GM18519 (cell line): ENCODE measurements around the gene PTPN9.

Experiments used
- ATAC-seq: cut with Tn5 transposase; IDR thresholded peaks from one replicate; pipeline ENCODE4 v1.9.1; 2021; ENCODE audit warnings: mild to moderate bottlenecking, moderate library complexity; ENCODE audit not compliant: unreplicated experiment, low FRiP score

The PTPN9 gene

DNA sequence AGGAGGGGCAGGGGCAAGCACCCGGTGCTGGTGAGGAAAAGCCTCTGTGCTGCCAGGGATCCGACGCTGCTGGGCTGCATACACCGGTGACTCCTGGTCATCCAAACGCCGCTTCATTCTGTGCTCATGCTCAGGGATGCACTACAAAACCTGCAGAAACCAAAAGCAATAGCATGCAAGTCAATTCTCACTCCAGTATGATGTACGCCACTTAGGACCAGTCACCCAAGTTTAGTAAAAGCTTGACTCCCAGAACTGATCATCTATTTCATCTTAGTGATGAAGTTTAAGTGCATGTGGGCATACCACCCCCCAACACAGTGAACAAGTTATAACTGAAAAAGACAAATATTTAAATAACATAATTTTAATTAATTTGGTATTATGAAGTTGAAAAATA is 148.9 kb downstream of the PTPN9 start:
- no peak for ATAC-seq

DNA sequence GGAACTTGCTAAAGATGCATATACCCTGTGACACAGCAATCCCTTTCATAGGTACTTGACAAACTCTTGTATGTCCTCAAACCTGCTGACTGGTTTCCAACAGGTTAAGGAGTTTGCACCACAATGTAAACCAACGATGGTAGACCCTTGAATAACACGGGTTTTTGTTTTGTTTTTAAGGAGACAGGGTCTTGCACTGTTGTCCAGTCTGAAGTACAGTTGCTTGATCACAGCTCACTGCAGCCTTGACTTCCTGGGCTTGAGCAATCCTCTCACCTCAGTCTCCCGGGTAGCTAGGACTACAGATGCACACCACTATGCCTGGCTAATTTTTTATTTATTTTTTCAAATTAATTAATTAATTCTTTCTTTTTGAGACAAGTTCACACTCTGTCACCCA is 151.0 kb downstream of the PTPN9 start:
- ATAC-seq, result no peak

DNA sequence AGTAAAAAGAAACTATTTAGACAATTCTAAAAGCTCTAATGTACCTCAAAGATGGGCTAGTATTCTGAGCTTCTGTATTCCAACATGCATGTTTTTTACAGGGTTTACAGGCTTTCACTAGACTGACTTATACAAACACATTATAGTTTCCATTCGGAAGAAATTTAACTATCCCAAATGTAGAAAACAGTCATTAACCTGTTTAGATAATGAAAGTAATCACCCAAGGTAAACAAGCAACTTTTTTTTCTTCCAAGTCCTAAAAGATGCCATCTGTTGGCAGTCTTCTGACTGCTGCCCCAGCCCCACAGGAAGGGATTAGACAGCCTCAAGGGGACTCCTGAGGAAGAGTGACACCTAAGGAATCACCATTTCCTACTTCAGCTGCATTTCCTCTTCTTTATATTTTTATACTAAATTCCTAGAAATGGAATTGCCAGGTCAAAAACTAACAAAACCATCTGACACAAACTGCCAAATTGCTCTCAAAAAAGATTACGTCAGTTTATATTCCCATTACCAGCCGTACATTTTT is 153.1 kb downstream of the PTPN9 start:
- no peak for ATAC-seq

DNA sequence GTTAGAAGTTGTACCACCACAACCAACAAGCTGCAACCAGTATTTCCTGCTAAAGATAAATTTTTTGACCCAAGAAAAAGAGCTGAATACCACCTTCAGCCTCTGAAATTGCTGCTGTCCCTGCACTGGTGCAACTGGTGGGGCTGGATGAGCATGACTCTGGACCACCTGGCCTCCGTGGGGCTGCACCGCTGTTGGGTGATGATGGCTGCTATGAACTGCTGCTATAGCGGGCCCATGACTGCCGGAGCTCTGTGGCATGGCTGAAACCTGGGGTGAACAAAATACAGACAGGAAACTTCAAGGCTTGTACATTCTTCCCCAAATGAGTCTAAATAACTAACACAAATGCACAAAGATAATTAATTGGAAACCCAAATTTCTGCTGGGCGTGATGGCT is 156.6 kb downstream of the PTPN9 start:
- ATAC-seq, result no peak

DNA sequence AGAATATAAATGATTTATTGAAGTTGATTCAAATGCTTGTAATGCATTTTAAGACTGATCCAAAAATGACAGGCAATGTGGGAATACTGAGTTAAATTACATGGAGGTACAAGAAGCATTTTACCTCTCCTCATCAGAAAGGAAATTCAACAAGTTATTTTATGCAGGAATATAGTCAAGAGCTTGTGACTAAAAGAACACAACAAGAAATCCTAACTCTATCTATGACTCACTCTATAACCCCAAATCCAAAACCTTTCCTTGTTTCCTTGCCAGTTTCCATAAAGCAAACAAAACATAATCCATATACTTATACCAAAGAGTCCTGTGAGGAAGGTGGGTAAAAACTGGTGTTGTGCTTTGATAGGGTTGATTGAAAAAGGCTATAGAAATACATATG is 158.4 kb downstream of the PTPN9 start:
- no peak for ATAC-seq

DNA sequence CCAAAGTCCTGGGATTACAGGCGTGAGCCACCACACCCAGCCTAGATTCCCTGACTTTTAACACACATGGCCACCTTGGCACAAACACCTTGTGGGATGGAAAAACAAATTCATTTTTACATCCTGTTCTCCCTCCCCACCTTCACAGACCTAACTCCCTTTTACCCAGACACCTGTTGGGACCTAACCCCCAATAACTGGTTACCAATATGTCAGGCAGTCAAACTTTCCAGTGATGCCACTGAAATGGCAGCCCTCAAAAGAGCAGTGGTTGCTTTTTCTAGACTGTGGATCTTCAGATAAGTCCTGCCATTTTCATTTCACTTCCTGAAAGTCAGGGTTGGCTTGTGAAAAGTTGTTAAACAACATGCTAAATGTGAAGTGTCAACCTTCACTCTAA is 162.5 kb downstream of the PTPN9 start:
- ATAC-seq, result no peak
